Measurements from ENCODE around the gene JTB.
A peak's percentile ranks its signal among the peaks of the same experiment; 100 is the strongest.
"Not testable (repeated sequence)": the region's sequence is repeated elsewhere in the genome, so short reads cannot be mapped to it uniquely, and the experiment has no call there.

The JTB gene

DNA sequence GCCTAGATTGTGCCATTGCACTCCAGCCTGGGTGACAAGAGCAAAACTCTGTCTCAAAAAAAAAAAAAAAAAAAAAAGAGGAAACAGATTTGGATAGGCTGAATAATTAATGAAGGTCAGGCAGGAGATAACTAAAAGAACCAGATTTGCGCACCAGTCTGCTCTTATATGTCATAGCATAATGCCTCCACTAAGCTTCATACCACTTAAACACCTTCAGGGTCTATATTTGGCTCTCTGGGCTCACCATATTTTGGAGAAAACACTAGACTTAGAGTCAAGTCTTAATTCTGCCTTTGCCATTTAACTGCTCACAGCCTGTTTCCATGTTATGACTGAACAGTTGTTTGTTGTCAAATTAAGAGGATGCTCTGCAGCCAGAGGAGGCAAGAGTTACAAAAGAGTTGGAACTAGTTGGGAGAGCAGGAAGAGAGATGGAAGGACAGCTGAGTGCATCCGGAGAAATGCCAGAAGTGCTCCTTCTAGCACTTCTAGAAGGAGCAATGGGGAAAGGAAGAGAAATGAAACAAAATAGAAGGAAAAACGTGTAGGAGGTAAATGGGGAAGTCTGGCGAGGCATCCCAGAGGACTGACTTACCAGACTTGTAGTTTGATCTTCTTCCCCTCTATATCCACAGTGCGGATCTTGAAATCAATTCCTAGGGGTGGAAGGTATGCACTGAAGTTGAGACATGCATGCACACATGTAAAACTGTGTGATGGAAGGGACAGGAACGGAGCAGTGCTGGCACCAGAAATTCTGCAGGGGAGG, 6.8 kb upstream of the JTB start:
- in situ Hi-C loops (cut with MboI; ENCODE audit: low pct_unique_long_range_greater_than_20kb, low sequenced_read_pairs): no loop called here
- DNase-seq: no peak

DNA sequence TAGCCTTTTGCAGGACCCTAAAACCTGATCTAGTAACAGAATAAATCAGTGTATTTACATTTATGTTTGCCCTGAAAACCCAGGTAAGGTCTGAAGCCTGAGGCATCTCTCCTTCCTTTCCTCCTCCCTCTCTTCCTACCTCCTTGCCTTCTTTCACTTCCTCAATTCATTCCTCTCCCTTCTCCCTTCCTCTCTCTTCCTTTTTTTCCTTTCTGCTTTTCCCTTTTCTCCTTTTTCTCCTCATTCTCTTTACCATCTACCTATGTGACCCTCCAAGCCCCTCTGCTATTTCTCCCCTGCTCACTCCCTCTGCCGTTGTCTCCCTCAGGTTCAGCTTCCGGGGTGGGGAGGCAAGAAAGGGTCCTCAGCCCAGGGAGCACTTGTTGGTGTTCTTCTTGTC, 4.3 kb upstream of the JTB start:
- in situ Hi-C loops (cut with MboI; ENCODE audit: low pct_unique_long_range_greater_than_20kb, low sequenced_read_pairs); DNase-seq: not testable (repeated sequence)

DNA sequence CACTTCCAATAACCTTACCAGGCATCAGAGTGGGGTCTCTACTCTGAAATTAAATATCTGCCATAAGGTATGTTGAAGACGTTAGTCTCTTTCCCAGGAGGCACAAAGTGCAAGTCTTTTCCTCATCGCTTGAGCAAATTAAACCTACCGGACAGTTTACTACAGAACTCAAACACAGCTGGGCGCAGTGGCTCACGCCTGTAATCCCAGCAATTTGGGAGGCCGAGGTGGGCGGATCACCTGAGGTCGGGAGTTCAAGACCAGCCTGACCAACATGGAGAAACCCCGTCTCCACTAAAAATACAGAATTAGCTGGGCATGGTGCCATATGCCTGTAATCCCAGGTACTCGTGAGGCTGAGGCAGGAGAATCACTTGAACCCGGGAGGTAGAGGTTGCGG, 1.6 kb upstream of the JTB start:
- in situ Hi-C loops (cut with MboI; ENCODE audit: low pct_unique_long_range_greater_than_20kb, low sequenced_read_pairs); DNase-seq: not testable (repeated sequence)

DNA sequence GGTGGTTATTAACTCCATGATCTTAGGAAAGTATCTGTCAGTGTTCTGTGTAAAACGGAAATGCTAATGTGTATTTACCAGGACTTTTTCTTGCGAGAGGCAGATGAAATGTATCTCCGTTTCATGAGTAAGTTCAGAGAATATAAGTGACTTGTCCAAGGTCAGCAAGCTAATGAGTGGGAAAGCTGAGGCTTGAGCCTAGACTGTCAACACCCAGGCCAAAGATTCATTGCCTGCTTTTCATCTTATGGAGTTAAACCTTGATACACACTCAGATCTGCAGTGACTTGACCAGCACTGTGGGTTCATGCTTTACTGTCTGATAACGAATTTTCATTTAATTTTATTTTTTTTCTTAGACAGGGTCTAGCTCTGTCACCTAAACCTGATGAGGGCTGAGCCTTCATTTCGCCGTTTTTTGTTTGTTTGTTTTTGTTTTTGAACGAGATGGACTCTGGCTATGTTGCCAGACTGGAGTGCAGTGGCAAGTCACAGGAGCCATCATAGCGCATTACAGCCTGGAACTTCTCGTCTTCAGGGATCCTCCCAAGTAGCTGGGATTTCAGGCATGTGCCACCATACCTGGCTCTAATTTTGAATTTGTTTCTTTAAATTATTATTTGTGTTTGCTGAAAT, 918 bp upstream of the JTB start:
- DNase-seq: no peak
- in situ Hi-C loops (cut with MboI; ENCODE audit: low pct_unique_long_range_greater_than_20kb, low sequenced_read_pairs): no loop called here

DNA sequence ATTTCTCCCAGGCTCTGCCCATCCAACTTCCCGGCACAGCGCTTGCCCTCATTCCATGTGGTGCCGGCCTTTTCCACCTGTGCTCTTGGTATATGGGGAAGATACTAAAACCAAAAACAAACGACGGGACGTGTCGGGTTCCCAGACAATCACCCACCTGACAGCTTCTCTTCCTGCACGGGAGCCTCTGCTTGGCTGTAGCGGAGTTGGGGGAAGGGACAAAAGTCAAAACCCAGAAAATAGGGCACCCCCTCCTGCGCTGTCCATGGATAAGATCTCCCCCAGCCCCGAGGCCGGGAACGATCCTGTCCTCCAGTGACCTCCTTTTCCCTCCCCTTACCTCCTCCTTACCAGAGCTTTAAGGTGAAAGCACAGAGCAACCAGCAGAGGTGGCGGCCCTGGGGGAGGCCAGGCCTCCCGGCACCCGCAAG, 640 bp downstream of the JTB start:
- in situ Hi-C loops (cut with MboI; ENCODE audit: low pct_unique_long_range_greater_than_20kb, low sequenced_read_pairs): no loop called here
- no peak for DNase-seq

DNA sequence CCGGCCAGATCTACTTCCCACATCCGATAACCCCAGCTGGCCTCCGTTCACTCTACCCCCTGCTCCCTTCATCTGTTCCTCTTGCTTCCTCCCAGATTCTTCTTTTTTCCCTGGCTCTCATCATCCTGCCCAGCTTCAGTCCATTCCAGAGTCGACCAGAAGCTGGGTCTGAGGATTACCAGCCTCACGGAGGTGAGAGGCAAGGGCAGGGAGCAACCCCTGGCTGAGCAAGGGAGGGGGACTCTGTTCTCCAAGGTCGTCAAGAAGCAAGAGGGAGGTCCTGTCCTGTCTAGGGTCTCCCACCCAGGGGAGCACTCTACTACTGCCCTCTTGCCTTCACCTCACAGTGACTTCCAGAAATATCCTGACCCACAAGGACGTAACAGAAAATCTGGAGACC, 3.9 kb downstream of the JTB start:
- in situ Hi-C loops (cut with MboI; ENCODE audit: low pct_unique_long_range_greater_than_20kb, low sequenced_read_pairs): loop anchor here (25.0 kb wide), 2 partner anchors 161 to 436 kb away; partner anchors contain the start of genes S100A3, S100A4, S100A5 and S100A6

DNA sequence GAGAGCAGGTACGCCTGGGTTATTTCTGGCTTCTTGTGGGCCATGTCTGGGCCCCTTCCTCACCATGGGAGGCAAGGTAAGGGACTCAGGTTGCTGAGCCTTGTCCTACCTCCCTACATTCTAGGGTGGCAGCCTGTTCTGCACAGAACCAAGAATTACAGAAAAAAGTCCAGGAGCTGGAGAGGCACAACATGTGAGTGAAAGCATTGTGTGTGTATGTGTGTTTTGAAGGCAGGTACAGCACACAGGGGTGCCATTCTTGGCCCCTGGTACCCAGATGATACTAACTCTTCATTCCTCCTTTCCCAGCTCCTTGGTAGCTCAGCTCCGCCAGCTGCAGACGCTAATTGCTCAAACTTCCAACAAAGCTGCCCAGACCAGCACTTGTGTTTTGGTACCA, 4.4 kb downstream of the JTB start:
- in situ Hi-C loops (cut with MboI; ENCODE audit: low pct_unique_long_range_greater_than_20kb, low sequenced_read_pairs): loop anchor here (25.0 kb wide), 2 partner anchors 161 to 436 kb away; partner anchors contain the start of genes S100A3, S100A4, S100A5 and S100A6
- no peak for DNase-seq

More for the DNA sequence above, 3.9 kb downstream of the JTB start:
- DNase-seq: no peak

DNA sequence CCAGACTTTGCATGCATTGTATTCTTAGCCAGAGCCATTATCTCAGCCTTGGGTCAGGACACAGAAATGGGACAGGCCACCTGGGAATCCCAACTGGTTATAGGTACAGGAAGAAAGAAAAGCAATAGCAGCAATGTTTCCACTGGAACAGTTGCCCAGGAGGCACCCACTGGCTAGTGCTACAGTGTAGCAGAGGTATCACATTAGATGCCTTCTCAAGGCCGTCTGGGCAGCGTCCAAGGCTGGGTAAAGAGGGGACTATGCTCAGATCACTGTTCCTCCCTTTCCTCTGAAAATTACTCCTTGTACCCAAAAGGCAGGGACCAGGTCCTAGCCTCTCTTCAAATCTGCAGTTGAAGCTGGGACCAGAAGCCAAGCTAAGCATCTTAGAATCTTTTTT, 7.1 kb downstream of the JTB start:
- DNase-seq: no peak

DNA sequence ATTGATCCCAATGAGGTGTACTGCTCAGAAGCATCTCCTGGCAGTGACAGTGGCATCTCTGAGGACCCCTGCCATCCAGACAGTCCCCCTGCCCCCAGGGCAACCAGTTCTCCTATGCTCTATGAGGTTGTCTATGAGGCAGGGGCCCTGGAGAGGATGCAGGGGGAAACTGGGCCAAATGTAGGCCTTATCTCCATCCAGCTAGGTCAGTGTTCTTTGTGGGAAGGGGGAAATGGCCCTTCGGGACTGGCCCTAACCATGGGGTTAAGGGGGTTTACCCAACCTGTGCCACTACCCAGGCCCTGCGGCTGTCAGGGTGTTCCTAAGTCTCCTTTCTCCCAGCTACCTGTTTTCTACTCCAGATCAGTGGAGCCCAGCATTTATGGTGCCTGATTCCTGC, 8.5 kb downstream of the JTB start:
- in situ Hi-C loops (cut with MboI; ENCODE audit: low pct_unique_long_range_greater_than_20kb, low sequenced_read_pairs): loop anchor here (25.0 kb wide), 2 partner anchors 157 to 432 kb away; partner anchors contain the start of genes S100A3, S100A4, S100A5 and S100A6
- no peak for DNase-seq

More for the DNA sequence above, 7.1 kb downstream of the JTB start:
- in situ Hi-C loops (cut with MboI; ENCODE audit: low pct_unique_long_range_greater_than_20kb, low sequenced_read_pairs): loop anchor here (25.0 kb wide), 2 partner anchors 158 to 433 kb away; partner anchors contain the start of genes S100A3, S100A4, S100A5 and S100A6

DNA sequence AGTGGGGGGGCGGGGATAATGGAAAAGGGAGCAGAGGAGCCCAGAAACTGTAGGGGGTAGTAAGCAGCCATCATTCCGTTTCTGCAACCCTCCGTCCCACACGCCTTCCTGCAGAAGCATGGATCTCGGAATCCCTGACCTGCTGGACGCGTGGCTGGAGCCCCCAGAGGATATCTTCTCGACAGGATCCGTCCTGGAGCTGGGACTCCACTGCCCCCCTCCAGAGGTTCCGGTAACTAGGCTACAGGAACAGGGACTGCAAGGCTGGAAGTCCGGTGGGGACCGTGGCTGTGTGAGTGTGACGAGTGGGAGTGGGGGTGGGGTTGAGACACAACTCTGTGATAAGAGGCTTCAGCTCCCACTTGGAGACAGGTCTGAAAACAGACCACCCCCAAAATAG, 9.1 kb downstream of the JTB start:
- DNase-seq: no peak
- in situ Hi-C loops (cut with MboI; ENCODE audit: low pct_unique_long_range_greater_than_20kb, low sequenced_read_pairs): loop anchor here (25.0 kb wide), 2 partner anchors 156 to 431 kb away; partner anchors contain the start of genes S100A3, S100A4, S100A5 and S100A6

DNA sequence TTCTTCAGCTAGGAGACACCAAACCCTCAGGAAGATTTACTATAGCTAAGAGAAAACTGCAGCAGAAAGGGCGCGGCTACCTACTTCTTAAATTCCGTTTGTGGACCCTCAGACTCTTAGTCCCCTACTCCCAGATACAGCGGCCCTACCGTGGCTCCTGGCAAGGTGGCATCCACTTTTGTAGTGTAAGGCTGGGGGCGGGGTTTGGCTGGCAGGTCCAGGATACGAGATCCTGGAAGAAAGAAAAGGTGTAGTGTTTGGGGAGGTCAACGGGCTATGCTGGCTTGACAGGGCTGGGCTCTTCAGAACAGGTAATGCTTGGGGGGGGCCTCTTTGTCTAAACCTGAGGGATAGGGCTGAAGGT, 9.5 kb downstream of the JTB start:
- in situ Hi-C loops (cut with MboI; ENCODE audit: low pct_unique_long_range_greater_than_20kb, low sequenced_read_pairs): loop anchor here (25.0 kb wide), 2 partner anchors 156 to 431 kb away; partner anchors contain the start of genes S100A3, S100A4, S100A5 and S100A6
- no peak for DNase-seq

DNA sequence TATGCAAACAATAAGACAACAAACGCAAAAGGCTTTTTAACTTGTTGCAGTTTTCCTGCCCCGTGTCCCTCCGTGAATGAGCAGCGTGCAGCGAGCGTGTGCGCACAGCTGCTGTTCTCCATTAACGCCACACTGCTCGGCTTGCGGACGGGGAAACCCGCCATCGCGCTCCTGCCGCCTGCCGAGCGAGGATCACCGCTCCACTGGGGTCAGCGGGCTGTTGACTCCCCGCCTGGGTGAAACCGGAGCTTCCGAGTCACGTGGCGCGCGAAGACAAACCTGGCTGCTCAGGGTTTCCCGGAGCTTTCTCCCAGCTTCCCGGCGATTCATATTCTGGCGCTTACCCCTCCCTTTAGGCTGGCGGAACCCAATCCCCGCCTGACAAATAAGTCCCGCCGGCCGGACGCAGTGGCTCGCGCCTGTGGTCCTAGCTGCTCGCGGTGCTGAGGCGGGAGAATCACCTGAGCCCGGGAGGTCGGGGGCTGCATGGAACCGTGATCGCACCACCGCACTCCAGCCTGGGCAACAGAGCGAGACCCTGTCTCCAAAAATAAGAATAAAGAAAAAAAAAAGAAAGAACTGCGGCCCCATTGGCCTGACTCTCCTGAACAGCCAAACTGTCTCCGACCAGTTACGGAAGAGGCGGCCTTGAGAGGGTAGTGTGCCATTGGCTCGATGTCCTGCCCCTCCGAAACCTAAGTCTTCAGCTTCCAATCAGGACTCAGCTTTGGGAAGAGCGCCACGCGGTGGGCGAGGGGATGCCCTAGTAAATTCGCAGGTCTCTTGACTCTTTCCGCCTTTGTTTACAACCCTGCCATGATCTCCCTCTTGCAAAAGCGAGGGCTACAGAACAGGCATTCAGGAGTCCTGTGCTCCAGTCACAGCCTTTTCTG, 10.1 kb downstream of the JTB start, which contains the start of gene CREB3L4:
CREB3L4 (plus strand) TSS at position 796 of the 893 bp plus-strand sequence. CDS start 624 bp downstream, outside the sequence.
- peak; percentile 98 for DNase-seq
- in situ Hi-C loops (cut with MboI; ENCODE audit: low pct_unique_long_range_greater_than_20kb, low sequenced_read_pairs): loop anchor here (25.0 kb wide), 2 partner anchors 155 to 430 kb away; partner anchors contain the start of genes S100A3, S100A4, S100A5 and S100A6

DNA sequence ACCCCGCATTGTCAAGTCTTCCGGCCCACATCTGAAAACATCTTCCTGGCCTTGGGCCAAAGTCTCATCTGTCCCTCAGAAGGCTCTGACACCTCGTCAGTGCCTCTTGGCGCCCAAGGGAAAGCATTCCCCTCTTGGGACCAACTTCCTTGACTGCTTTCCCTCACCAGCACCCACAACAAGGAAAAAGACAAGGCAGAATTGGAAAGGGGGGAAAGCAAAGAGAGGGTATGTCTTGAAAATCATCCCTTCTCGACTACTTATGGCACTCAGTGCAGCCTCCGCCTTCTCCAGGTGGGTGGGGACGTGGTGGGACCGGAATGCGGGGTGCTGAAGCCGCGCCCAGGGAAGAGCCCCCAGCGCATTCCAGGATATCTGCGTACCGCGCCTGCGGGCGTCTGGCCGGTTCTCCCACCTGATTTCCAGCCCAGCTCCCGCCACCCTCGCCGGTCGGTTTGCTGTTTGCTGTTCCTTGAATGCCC, 13.6 kb downstream of the JTB start:
- DNase-seq: no peak
- in situ Hi-C loops (cut with MboI; ENCODE audit: low pct_unique_long_range_greater_than_20kb, low sequenced_read_pairs): loop anchor here (25.0 kb wide), 2 partner anchors 152 to 427 kb away; partner anchors contain the start of genes S100A3, S100A4, S100A5 and S100A6

DNA sequence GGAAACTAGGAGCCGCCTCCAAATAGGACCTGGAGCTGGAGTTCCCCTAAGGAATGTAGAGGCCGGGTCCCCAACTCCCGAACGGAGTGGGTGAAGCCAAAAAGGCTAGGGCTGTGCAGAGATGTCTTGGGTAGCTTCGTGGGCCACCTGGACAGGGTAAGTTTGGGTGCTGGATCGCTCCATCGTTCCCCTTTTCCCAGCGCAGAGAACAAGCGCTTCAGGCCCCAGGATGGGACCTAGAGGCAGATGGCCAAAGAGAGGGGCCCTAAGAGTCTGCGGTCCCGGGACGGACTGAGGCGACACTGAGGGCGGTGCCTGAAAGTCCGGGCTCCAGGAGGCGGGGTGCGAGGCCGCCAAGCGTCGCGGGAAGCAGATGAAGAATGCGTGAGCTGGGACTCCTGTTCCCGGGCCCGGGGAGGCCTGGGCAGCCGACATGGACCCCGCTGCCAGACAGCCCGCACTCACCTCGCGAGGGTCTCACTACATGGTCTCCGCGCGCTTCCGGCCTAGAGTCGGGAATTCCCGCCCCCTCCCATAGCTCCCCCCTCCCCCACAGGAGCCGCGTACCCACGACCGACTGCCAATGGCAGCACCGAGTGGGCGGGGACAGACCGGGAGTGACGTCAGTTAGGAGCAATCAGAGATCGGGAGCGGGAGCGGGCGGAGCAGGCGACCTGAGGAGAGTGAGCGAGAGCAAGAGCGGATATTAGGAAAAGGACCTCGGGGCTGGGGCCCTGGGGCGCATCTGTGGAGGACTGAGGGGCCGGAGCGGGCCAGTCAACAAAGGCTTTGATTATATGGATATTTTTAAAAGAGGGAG, 14.2 kb downstream of the JTB start, which contains the start of gene SLC39A1:
SLC39A1 (minus strand) TSS at position 508 of the 820 bp plus-strand sequence. CDS start 822 bp downstream, outside the sequence.
- in situ Hi-C loops (cut with MboI; ENCODE audit: low pct_unique_long_range_greater_than_20kb, low sequenced_read_pairs): loop anchor here (25.0 kb wide), 2 partner anchors 151 to 426 kb away; partner anchors contain the start of genes S100A3, S100A4, S100A5 and S100A6
- peak; percentile 96 for DNase-seq

DNA sequence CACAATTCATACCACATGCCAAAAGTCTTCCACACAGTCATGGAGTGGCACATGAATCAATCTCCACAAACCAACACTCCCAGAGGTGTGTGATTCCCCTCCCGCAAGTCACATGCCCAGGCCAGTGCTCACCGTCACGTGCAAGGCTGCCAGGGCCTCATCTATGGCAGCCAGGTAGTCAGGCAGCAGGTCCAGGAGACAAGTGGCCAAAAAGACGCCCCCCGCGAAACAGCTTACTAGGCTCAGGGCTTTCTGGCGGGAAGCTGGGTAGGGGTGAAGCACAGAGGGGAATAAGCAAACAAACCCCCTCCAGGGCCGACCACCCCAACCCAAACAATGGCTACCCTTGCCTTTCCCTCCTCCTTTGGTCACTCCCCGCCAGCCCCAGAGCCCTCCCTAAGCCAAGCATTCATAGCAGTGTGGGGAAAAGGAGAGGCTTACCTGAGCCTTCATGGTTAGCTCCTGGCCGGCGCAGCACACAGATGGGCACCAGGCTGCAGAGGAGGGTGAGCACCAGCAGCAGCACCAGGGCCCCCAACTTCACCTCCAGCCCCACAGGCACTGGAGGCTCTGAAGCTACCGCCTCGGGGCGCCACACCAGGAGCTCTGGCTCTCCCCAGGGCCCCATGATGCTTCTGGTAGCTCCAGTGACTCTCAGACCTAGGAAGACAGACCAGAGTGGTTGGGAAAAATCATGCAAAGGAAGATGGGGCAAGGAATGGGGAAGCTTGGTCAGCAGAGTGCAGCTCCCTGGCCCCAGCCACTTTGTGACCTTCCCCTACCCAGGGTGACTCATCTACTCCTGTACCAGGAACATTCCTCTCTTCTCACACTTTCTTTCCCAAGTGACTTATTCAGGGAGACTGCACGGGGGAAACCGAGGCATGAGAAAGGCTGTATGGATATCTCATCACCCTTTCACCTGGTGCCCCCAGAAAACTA, 15.1 kb downstream of the JTB start:
- in situ Hi-C loops (cut with MboI; ENCODE audit: low pct_unique_long_range_greater_than_20kb, low sequenced_read_pairs): loop anchor here (25.0 kb wide), 2 partner anchors 150 to 425 kb away; partner anchors contain the start of genes S100A3, S100A4, S100A5 and S100A6

DNA sequence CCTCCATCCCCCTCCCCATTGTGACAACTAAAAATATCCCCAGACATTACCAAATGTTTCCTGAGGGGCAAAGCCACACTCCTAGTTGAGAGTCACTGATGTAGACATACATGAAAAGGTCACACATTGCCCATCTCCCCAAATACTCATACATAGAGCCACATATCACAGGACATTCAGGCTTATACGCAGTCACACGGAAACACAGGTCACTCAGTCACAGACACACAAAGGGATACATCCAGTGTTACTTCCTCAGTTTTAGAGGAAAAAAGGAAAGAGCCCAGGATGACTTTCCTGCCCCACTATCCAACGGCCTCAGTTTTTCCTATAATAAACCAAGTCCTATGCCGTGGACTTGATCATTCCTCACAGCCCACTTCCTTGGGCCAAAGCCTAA, 16.1 kb downstream of the JTB start:
- in situ Hi-C loops (cut with MboI; ENCODE audit: low pct_unique_long_range_greater_than_20kb, low sequenced_read_pairs): loop anchor here (25.0 kb wide), 2 partner anchors 149 to 424 kb away; partner anchors contain the start of genes S100A3, S100A4, S100A5 and S100A6
- DNase-seq: no peak

More for the DNA sequence above, 15.1 kb downstream of the JTB start:
- no peak for DNase-seq

Data from KBM-7 (cell line).